ENCODE results near the gene PRAC1. TPM values are rescaled to one million over a fixed set of nuclear protein-coding genes. Genes with fewer than 3 reads are reported as not detected.

The PRAC1 gene
- total RNA-seq, 1 experiment from 2014 or later = not detected

- no peaks in the 10 kb centered on the region for H4K20me1 ChIP-seq (ENCODE audit: insufficient read depth)
- H3K9me3 ChIP-seq (ENCODE audit: control insufficient read depth in 1 of 2, insufficient read depth in 1 of 2, low read depth in 1 of 2, low read length in 2 of 2) = no peaks in the 10 kb centered on the region
- H3K27ac ChIP-seq (ENCODE audit: low read depth, low read length) = peak within 1 kb of the TSS; percentile 28
- POLR2A ChIA-PET = interaction anchor here (0.6 to 1.7 kb wide), 6 partner anchors 9 to 389 kb away, joined by 3 to 7 read pairs (median 4); no protein-coding TSS in a partner anchor
- BruUV-seq (replicated peaks) = TSS peak; percentile 74
- TF ChIP-seq RAD21 (IDR thresholded peaks at IDR 0.05; ENCODE audit: low read depth) (no peak), MAX (IDR thresholded peaks at IDR 0.05) (no peak; the same call in 1 of the 2 replicates), SIN3A (IDR thresholded peaks at IDR 0.05; ENCODE audit: low read depth) (no peak), EGR1 (IDR thresholded peaks at IDR 0.05; ENCODE audit: low read depth) (0 out of 2 replicates have a peak, but pooled peaks have one; percentile 48), POLR2AphosphoS5 (IDR thresholded peaks at IDR 0.05; ENCODE audit: low read depth, low read length) (peak; percentile 92), POLR2A (IDR thresholded peaks at IDR 0.05; ENCODE audit: borderline replicate concordance, extremely low read depth, insufficient read depth, insufficient read length) (peak; percentile 58)
- RAD21 ChIA-PET (ENCODE audit: low non-redundant PET in 1 of 2, low total read pairs in 2 of 2, uncharacterized antibody in 2 of 2, unreplicated experiment in 2 of 2) = interaction anchor here in 1 of 2 experiments (0.6 to 1.0 kb wide), 5 partner anchors 11 to 151 kb away, joined by 3 to 8 read pairs (median 4); no protein-coding TSS in a partner anchor
- CTCF ChIA-PET = interaction anchor here (0.8 to 6.8 kb wide), 9 partner anchors 9 to 304 kb away, joined by 3 to 97 read pairs (median 6); no protein-coding TSS in a partner anchor
- H3K36me3 ChIP-seq (ENCODE audit: control insufficient read depth in 1 of 2, insufficient read depth in 2 of 2, low read length in 2 of 2) = no peaks in the 10 kb centered on the region
- DNase-seq (ENCODE audit: low read depth, low spot score) (peak; percentile 75), ATAC-seq (peak; percentile 91)
- peak within 1 kb of the TSS; percentile 97 for H2AFZ ChIP-seq (ENCODE audit: low read depth, low read length, poor library complexity, severe bottlenecking)
- H3K9ac ChIP-seq (ENCODE audit: low read length) = peak within 1 kb of the TSS; percentile 72
- peak within 1 kb of the TSS; percentile 61 to 80 for H3K4me3 ChIP-seq (replicated peaks in 1 of 2; ENCODE audit: low read depth in 1 of 2, low read length in 2 of 2)
- intact Hi-C loops (cut with micrococcal nuclease) = no loop called here
- H3K4me2 ChIP-seq (ENCODE audit: low read length) = peak within 1 kb of the TSS; percentile 95
- H3K79me2 ChIP-seq (ENCODE audit: insufficient read depth, low read length) = no peaks in the 10 kb centered on the region
- no peaks in the 10 kb centered on the region for H3K9me2 ChIP-seq (ENCODE audit: insufficient read depth)
- no peaks in the 10 kb centered on the region for H3K27me3 ChIP-seq (ENCODE audit: insufficient read depth, low read length)
- peaks cover 5 to 21% of the 10 kb centered on the region in 2 experiments; a peak in 3 of 4 replicates for H3K4me1 ChIP-seq (ENCODE audit: control insufficient read depth in 1 of 2, insufficient read depth in 2 of 2, low read length in 2 of 2)
Measured at GRCh38 chr17:48728232-48729231, 6.2 kb upstream of the PRAC1 start, which contains the start of gene HOXB13. TSS of gene HOXB13 (minus strand) at chr17:48728750. CDS start at chr17:48728593, 157 bp downstream.
